ENCODE data around the gene ADGRE1. TPM values are rescaled to one million over a fixed set of nuclear protein-coding genes. Genes with fewer than 3 reads are reported as not detected.

The ADGRE1 gene
- total RNA-seq, 1 donor from 2014 or later: not detected

DNA sequence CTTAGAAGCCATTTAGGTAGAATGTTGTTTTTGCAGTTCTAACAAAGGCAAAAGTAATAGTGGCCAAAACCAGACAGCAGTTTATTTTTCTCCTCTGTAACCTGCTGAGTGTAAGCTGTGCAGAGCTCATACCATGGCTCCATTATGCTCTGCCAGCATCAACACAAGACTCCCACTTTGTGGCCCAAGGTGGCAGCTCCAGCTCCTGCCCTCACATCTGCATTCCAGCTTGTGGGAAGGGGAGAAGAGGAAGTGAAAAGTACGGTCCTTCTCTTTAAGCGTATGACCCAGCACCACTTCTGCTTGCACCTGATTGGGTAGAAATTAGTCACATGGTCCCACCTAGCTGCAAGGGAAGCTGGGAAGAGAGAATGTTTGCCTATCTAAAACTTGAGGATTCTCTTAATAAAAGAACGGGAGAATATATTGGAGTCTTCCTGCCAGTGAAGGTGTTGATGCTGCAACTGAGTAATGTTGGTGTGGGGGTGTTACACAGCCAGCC is 19.2 kb downstream of the ADGRE1 start:
- DNase-seq (ENCODE audit: low read depth) (no peak), FAIRE-seq (no peak)
- TF ChIP-seq, protein P1, sequence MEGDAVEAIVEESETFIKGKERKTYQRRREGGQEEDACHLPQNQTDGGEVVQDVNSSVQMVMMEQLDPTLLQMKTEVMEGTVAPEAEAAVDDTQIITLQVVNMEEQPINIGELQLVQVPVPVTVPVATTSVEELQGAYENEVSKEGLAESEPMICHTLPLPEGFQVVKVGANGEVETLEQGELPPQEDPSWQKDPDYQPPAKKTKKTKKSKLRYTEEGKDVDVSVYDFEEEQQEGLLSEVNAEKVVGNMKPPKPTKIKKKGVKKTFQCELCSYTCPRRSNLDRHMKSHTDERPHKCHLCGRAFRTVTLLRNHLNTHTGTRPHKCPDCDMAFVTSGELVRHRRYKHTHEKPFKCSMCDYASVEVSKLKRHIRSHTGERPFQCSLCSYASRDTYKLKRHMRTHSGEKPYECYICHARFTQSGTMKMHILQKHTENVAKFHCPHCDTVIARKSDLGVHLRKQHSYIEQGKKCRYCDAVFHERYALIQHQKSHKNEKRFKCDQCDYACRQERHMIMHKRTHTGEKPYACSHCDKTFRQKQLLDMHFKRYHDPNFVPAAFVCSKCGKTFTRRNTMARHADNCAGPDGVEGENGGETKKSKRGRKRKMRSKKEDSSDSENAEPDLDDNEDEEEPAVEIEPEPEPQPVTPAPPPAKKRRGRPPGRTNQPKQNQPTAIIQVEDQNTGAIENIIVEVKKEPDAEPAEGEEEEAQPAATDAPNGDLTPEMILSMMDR (IDR thresholded peaks at IDR 0.05; ENCODE audit: insufficient read depth, low read length, severe bottlenecking): no peak
- no peaks in the 10 kb centered on the region for H3K27me3 ChIP-seq (ENCODE audit: control insufficient read depth, insufficient read depth, low read length)
- no peaks in the 10 kb centered on the region for H3K36me3 ChIP-seq (ENCODE audit: control insufficient read depth, insufficient read depth, low read length)
- no peak overlapping the region for H3K4me3 ChIP-seq (ENCODE audit: low read depth, low read length)

DNA sequence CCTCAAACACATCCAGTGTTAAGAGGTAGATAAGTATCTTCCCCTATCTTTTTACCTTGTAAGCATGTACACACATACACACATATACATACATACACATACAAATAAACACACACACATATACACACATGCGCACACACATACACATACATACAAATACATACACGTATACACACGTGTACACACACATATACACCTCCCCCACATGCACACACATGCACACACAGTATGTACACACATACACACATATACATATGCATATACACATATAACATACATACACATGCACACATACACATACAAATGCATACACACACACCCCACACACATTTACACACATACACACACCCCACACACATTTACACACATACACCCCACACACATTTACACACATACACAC is 24.1 kb downstream of the ADGRE1 start:
- FAIRE-seq: no peak
- Histone ChIP-seq H3K36me3 (ENCODE audit: control insufficient read depth, insufficient read depth, low read length) (no peaks in the 10 kb centered on the region), H3K4me3 (ENCODE audit: low read depth, low read length) (no peak overlapping the region), H3K27me3 (ENCODE audit: control insufficient read depth, insufficient read depth, low read length) (no peaks in the 10 kb centered on the region)
- TF ChIP-seq, protein P1 (IDR thresholded peaks at IDR 0.05; ENCODE audit: insufficient read depth, low read length, severe bottlenecking): no peak
- DNase-seq (ENCODE audit: low read depth): no peak

DNA sequence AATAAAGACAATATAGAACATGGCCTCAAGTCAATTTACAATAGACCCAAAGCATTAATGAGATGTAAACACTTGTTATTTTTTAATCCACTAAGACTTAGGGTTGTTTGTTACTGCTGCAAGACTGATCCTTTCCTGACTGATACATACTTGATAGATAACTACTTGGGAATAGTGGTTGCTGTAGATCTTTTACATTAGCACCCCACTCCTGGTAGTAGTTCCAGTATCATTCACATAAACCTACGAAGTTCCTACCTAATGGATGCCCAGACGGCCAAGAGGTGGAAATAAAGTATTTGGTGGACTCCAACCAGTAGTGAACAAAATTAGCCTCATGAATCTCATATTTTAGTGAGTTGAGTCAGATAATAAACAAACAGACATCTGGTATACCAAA is 26.9 kb downstream of the ADGRE1 start:
- Histone ChIP-seq H3K27me3 (ENCODE audit: control insufficient read depth, insufficient read depth, low read length) (no peaks in the 10 kb centered on the region), H3K36me3 (ENCODE audit: control insufficient read depth, insufficient read depth, low read length) (no peaks in the 10 kb centered on the region), H3K4me3 (ENCODE audit: low read depth, low read length) (no peak overlapping the region)
- DNase-seq (ENCODE audit: low read depth): no peak
- TF ChIP-seq, protein P1 (IDR thresholded peaks at IDR 0.05; ENCODE audit: insufficient read depth, low read length, severe bottlenecking): no peak
- FAIRE-seq: no peak

DNA sequence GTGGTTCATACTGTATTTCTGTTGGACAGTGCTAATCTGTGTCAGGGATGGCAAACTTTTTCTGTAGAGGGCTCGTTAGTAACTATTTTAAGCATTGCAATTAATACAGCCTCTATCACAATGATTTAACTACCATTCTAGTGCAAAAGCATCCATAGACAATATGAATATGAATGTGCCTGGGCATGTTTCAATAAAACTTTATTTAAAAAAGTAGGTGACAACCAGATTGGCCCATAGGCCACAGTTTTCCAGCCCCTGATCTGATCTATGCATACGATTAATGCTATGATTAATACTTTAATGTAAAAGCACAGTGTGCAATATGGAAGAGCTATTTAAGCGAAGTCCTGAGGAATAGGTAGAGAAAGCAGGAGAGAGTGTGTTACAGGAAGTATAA is 29.6 kb downstream of the ADGRE1 start:
- H3K36me3 ChIP-seq (ENCODE audit: control insufficient read depth, insufficient read depth, low read length): no peaks in the 10 kb centered on the region
- no peaks in the 10 kb centered on the region for H3K27me3 ChIP-seq (ENCODE audit: control insufficient read depth, insufficient read depth, low read length)
- H3K4me3 ChIP-seq (ENCODE audit: low read depth, low read length): no peak overlapping the region
- DNase-seq (ENCODE audit: low read depth) (no peak), FAIRE-seq (no peak)
- TF ChIP-seq, protein P1 (IDR thresholded peaks at IDR 0.05; ENCODE audit: insufficient read depth, low read length, severe bottlenecking): no peak

DNA sequence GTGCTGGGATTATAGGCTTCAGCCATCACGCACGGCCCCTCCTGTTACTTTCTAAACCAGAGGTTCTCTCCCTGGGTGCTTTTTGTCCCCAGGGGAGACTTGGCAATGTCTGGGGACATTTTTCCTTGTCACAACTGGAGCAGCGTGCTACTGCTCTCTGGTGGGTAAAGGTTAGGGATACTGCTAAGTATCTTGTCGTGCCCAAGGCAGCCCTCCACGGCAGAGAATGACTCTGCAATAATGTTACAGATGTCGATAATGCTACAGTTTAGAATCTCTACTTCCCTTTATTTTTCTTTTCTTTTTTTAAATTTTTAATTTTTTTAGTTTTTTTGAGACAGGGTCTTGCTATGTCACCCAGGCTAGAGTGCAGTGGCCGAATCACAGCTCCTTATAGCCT is 38.0 kb downstream of the ADGRE1 start:
- Histone ChIP-seq H3K4me3 (ENCODE audit: low read depth, low read length) (no peak overlapping the region), H3K27me3 (ENCODE audit: control insufficient read depth, insufficient read depth, low read length) (no peaks in the 10 kb centered on the region), H3K36me3 (ENCODE audit: control insufficient read depth, insufficient read depth, low read length) (no peaks in the 10 kb centered on the region)
- no peak for FAIRE-seq
- DNase-seq (ENCODE audit: low read depth): no peak
- TF ChIP-seq, protein P1 (IDR thresholded peaks at IDR 0.05; ENCODE audit: insufficient read depth, low read length, severe bottlenecking): no peak
